CD4-positive, alpha-beta T cell treated with Interleukin-6 at 100 ng/mL for 8 hours (primary cell): ENCODE results near the gene TSC22D1.

Source experiments
- DNase-seq: peaks from one replicate; pipeline ENCODE4 v3.0.0-alpha.2; 2020; ENCODE audit warnings: mixed read lengths, low spot score

TSC22D1 gene

GRCh38 chr13:44452418-44452817 lies 123.7 kb downstream of the TSC22D1 start:
- DNase-seq, result no peak

GRCh38 chr13:44451651-44452050 lies 124.5 kb downstream of the TSC22D1 start:
- DNase-seq, result no peak

- DNase-seq, result no peak
Observed at GRCh38 chr13:44451126-44451525, 125.0 kb downstream of the TSC22D1 start.

GRCh38 chr13:44449999-44450821 lies 125.9 kb downstream of the TSC22D1 start:
- no peak for DNase-seq

GRCh38 chr13:44448875-44449274 lies 127.3 kb downstream of the TSC22D1 start:
- DNase-seq, result no peak

GRCh38 chr13:44448373-44448772 lies 127.8 kb downstream of the TSC22D1 start:
- no peak for DNase-seq

- DNase-seq, result no peak
Observed at GRCh38 chr13:44447783-44448321, 128.3 kb downstream of the TSC22D1 start.

- no peak for DNase-seq
Observed at GRCh38 chr13:44440046-44440608, 136.0 kb downstream of the TSC22D1 start.

GRCh38 chr13:44439452-44440024 lies 136.6 kb downstream of the TSC22D1 start:
- DNase-seq, result no peak

GRCh38 chr13:44438234-44438579 lies 137.9 kb downstream of the TSC22D1 start:
- DNase-seq, result no peak

- DNase-seq, result peak; percentile 33
Observed at GRCh38 chr13:44437356-44438233, 138.5 kb downstream of the TSC22D1 start.

GRCh38 chr13:44436589-44437337 lies 139.4 kb downstream of the TSC22D1 start:
- DNase-seq, result peak; percentile 28

- no peak for DNase-seq
Observed at GRCh38 chr13:44435919-44436510, 140.1 kb downstream of the TSC22D1 start.

GRCh38 chr13:44435142-44435918 lies 140.8 kb downstream of the TSC22D1 start:
- DNase-seq, result peak; percentile 86

GRCh38 chr13:44434766-44435141 lies 141.4 kb downstream of the TSC22D1 start:
- no peak for DNase-seq

- no peak for DNase-seq
Observed at GRCh38 chr13:44433863-44434765, 142.0 kb downstream of the TSC22D1 start.

- no peak for DNase-seq
Observed at GRCh38 chr13:44432650-44433049, 143.5 kb downstream of the TSC22D1 start.

GRCh38 chr13:44431150-44431549 lies 145.0 kb downstream of the TSC22D1 start:
- DNase-seq, result no peak

- no peak for DNase-seq
Observed at GRCh38 chr13:44429311-44429710, 146.8 kb downstream of the TSC22D1 start.
